HepG2 (cell line): Measurements from ENCODE around the gene SNX27. TPM values are rescaled to one million over a fixed set of nuclear protein-coding genes. Genes with fewer than 3 reads are reported as not detected.

Experiments
- CEBPG ChIP-seq: IDR thresholded peaks from 2 replicates; pipeline ENCODE4 v1.6.1; 2016
- FOXA3 ChIP-seq: IDR thresholded peaks from 2 replicates; pipeline ENCODE4 v1.6.1; 2016; ENCODE audit warnings: missing genetic modification reagents, missing compliant biosample characterization
- FOXP1 ChIP-seq, 2 experiments: fragments of 450-650 bp in 1 of 2; IDR thresholded peaks; 2 replicates each; pipeline ENCODE4 v1.6.1; 2017 to 2018; ENCODE audit warnings: antibody characterized with exemption in 1 of 2
- GTF3A ChIP-seq: sonication (generic); formaldehyde crosslinking; conservative IDR thresholded peaks from 2 replicates; pipeline ENCODE4 v1.4.0; 2020; ENCODE audit warnings: mild to moderate bottlenecking, missing genetic modification reagents
- JDP2 ChIP-seq: sonication (generic); formaldehyde crosslinking; IDR thresholded peaks from 2 replicates; pipeline ENCODE4 v1.8.1; 2022; ENCODE audit warnings: missing genetic modification reagents, borderline replicate concordance
- KMT2B ChIP-seq: IDR thresholded peaks from 2 replicates; pipeline ENCODE4 v1.6.1; 2016; ENCODE audit warnings: missing genetic modification reagents, missing compliant biosample characterization
- MXI1 ChIP-seq: IDR thresholded peaks from 3 replicates; pipeline ENCODE4 v1.6.1; 2012; ENCODE audit warnings: low read depth, low read length, inconsistent platforms, borderline replicate concordance
- PCBP1 ChIP-seq: fragments of 200-400 bp; formaldehyde crosslinking; IDR thresholded peaks from 2 replicates; pipeline ENCODE4 v1.6.1; 2017; ENCODE audit warnings: mild to moderate bottlenecking, low read depth, low read length, borderline replicate concordance
- RBFOX2 ChIP-seq: fragments of 200-400 bp; formaldehyde crosslinking; IDR thresholded peaks from 2 replicates; pipeline ENCODE4 v1.6.1; 2017; ENCODE audit warnings: low read depth, mild to moderate bottlenecking, low read length
- SYNCRIP ChIP-seq: fragments of 200-400 bp; formaldehyde crosslinking; IDR thresholded peaks from 2 replicates; pipeline ENCODE4 v1.6.1; 2018; ENCODE audit warnings: mild to moderate bottlenecking, low read depth, low read length; ENCODE audit not compliant: insufficient read depth
- WIZ ChIP-seq: sonication (generic); formaldehyde crosslinking; IDR thresholded peaks from 2 replicates; pipeline ENCODE4 v1.5.1; 2020; ENCODE audit warnings: mild to moderate bottlenecking, missing genetic modification reagents
- ZBTB1 ChIP-seq: sonication (generic); formaldehyde crosslinking; IDR thresholded peaks from 2 replicates; pipeline ENCODE4 v1.4.0; 2020; ENCODE audit warnings: missing genetic modification reagents, borderline replicate concordance
- ZKSCAN1 ChIP-seq: fragments of 150-350 bp; IDR thresholded peaks from 2 replicates; pipeline ENCODE4 v1.6.1; 2014; ENCODE audit warnings: low read length
- ZNF34 ChIP-seq: sonication (generic); formaldehyde crosslinking; IDR thresholded peaks from 2 replicates; pipeline ENCODE4 v1.4.0; 2020; ENCODE audit warnings: mild to moderate bottlenecking, missing genetic modification reagents, borderline replicate concordance
- ZNF737 ChIP-seq: sonication (generic); formaldehyde crosslinking; IDR thresholded peaks from 2 replicates; pipeline ENCODE4 v1.5.0; 2020; ENCODE audit warnings: missing genetic modification reagents, mild to moderate bottlenecking, borderline replicate concordance
- polyA plus RNA-seq, 8 experiments: library from polyadenylated mRNA; depleted of rRNA in 3 of 8; stranded (reverse) in 7 of 8; unstranded in 1 of 8; fragments of >200 nt; fragmentation: Illumina TruSeq in 4 of 8; extraction: Trizol in 4 of 8; gene quantifications; 2 replicates each; pipeline versions ENCODE4 v1.2.1 to v1.2.3, GENCODE V29; 2011 to 2016; ENCODE audit warnings: low read depth in 4 of 8, missing spikeins in 1 of 8, mixed read lengths in 1 of 8; ENCODE audit not compliant: insufficient read depth in 1 of 8
- total RNA-seq, 5 experiments: library from RNA; depleted of rRNA; stranded (reverse); fragments of >200 nt; fragmentation: Illumina TruSeq; extraction: Trizol; gene quantifications; 2 replicates each; pipeline ENCODE4 v1.2.3, GENCODE V29; 2016; ENCODE audit warnings: low read depth in 1 of 5
- TF ChIP-seq, protein P1 (sequence below): sonication (generic); formaldehyde crosslinking; conservative IDR thresholded peaks from 2 replicates; pipeline ENCODE4 v1.8.0; 2022; ENCODE audit warnings: missing genetic modification reagents
- TF ChIP-seq, protein P2 (sequence below): sonication (generic); formaldehyde crosslinking; IDR thresholded peaks from 2 replicates; pipeline ENCODE4 v1.4.0; 2020; ENCODE audit warnings: missing genetic modification reagents
- TF ChIP-seq, protein P3 (sequence below): sonication (generic); formaldehyde crosslinking; IDR thresholded peaks from 2 replicates; pipeline ENCODE4 v1.5.1; 2020; ENCODE audit warnings: mild to moderate bottlenecking, missing genetic modification reagents
- TF ChIP-seq, protein P4 (sequence below), 2 experiments: fragments of 450-650 bp in 1 of 2; sonication (generic) in 1 of 2; formaldehyde crosslinking; IDR thresholded peaks; 2 replicates each; pipeline versions ENCODE4 v1.5.0 to v1.8.0; 2020 to 2022; ENCODE audit warnings: mild to moderate bottlenecking in 1 of 2, missing genetic modification reagents in 1 of 2

The SNX27 gene
- total and polyA plus RNA-seq, 2 of the 13 experiments (the other 11 are each of a cell fraction or from before 2014, with no cell fraction given): 14.4 to 17.8 TPM

DNA sequence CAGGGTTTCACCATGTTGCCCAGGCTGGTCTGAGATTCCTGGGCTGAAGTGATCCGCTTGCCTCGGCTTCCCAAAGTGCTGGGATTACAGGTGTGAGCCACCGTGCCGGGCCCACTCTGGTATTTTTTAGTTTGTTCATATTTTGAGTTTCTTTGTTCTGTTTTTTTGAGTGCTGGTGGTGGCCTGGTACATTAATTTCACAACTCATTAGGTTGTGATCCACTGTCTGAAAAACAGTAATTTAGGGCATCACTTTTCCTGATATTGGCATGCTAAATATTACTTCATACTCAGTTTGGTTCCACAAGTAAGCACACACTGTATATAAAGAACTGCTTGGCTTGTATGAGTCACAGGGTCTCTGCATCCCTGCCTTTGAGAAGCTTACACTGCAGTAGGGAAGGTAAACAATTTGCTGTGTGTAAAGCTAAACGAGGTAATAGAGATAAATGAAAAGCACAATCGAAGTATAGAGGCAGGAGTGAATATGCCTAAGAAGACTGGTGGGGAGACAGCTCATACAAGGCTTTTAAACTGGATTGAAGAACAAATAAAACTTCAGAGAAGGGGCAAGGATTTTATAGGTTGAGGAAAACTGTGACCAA, 7.7 kb downstream of the SNX27 start (continued):
- TF ChIP-seq, protein P1, sequence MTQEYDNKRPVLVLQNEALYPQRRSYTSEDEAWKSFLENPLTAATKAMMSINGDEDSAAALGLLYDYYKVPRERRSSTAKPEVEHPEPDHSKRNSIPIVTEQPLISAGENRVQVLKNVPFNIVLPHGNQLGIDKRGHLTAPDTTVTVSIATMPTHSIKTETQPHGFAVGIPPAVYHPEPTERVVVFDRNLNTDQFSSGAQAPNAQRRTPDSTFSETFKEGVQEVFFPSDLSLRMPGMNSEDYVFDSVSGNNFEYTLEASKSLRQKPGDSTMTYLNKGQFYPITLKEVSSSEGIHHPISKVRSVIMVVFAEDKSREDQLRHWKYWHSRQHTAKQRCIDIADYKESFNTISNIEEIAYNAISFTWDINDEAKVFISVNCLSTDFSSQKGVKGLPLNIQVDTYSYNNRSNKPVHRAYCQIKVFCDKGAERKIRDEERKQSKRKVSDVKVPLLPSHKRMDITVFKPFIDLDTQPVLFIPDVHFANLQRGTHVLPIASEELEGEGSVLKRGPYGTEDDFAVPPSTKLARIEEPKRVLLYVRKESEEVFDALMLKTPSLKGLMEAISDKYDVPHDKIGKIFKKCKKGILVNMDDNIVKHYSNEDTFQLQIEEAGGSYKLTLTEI (CRISPR knock-in tag): no peak
- no peak for TF ChIP-seq GTF3A (CRISPR knock-in tag)
- no peak for TF ChIP-seq ZKSCAN1
- no peak for TF ChIP-seq MXI1
- TF ChIP-seq FOXA3 (CRISPR knock-in tag): peak; percentile 52; the same call in 1 of the 2 replicates
- no peak for TF ChIP-seq ZBTB1 (CRISPR knock-in tag)
- TF ChIP-seq, protein P2, sequence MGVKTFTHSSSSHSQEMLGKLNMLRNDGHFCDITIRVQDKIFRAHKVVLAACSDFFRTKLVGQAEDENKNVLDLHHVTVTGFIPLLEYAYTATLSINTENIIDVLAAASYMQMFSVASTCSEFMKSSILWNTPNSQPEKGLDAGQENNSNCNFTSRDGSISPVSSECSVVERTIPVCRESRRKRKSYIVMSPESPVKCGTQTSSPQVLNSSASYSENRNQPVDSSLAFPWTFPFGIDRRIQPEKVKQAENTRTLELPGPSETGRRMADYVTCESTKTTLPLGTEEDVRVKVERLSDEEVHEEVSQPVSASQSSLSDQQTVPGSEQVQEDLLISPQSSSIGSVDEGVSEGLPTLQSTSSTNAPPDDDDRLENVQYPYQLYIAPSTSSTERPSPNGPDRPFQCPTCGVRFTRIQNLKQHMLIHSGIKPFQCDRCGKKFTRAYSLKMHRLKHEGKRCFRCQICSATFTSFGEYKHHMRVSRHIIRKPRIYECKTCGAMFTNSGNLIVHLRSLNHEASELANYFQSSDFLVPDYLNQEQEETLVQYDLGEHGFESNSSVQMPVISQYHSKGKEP: no peak
- TF ChIP-seq RBFOX2: no peak
- no peak for TF ChIP-seq JDP2
- TF ChIP-seq ZNF34 (CRISPR knock-in tag): no peak
- no peak for TF ChIP-seq KMT2B
- TF ChIP-seq, protein P3, sequence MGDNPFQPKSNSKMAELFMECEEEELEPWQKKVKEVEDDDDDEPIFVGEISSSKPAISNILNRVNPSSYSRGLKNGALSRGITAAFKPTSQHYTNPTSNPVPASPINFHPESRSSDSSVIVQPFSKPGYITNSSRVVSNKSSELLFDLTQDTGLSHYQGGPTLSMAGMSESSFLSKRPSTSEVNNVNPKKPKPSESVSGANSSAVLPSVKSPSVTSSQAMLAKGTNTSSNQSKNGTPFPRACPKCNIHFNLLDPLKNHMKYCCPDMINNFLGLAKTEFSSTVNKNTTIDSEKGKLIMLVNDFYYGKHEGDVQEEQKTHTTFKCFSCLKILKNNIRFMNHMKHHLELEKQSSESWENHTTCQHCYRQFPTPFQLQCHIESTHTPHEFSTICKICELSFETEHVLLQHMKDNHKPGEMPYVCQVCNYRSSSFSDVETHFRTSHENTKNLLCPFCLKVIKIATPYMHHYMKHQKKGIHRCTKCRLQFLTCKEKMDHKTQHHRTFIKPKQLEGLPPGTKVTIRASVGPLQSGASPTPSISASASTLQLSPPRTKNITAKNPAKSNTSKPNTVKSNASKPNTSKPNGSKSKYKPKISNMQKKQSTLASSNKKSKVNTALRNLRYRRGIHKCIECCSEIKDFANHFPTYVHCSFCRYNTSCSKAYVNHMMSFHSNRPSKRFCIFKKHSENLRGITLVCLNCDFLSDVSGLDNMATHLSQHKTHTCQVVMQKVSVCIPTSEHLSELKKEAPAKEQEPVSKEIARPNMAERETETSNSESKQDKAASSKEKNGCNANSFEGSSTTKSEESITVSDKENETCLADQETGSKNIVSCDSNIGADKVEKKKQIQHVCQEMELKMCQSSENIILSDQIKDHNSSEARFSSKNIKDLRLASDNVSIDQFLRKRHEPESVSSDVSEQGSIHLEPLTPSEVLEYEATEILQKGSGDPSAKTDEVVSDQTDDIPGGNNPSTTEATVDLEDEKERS: no peak
- TF ChIP-seq CEBPG (CRISPR knock-in tag): 0 out of 2 replicates have a peak, but pooled peaks have one; percentile 21
- TF ChIP-seq PCBP1: no peak
- no peak for TF ChIP-seq FOXP1 (IDR thresholded peaks at IDR 0.05)
- TF ChIP-seq FOXP1 (CRISPR knock-in tag; IDR thresholded peaks at IDR 0.05): peak; percentile 49
- TF ChIP-seq, protein P4, sequence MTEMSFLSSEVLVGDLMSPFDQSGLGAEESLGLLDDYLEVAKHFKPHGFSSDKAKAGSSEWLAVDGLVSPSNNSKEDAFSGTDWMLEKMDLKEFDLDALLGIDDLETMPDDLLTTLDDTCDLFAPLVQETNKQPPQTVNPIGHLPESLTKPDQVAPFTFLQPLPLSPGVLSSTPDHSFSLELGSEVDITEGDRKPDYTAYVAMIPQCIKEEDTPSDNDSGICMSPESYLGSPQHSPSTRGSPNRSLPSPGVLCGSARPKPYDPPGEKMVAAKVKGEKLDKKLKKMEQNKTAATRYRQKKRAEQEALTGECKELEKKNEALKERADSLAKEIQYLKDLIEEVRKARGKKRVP (CRISPR knock-in tag; IDR thresholded peaks at IDR 0.05): 0 out of 4 replicates have a peak, but pooled peaks of 1 of the 2 experiments have one; percentile 12
- TF ChIP-seq SYNCRIP: no peak
- no peak for TF ChIP-seq ZNF737 (CRISPR knock-in tag)
- no peak for TF ChIP-seq WIZ (CRISPR knock-in tag)
